GM19328 (cell line): Measurements from ENCODE around the gene GJD4.

Source experiments
- ATAC-seq: cut with Tn5 transposase; IDR thresholded peaks from one replicate; pipeline ENCODE4 v1.9.1; 2021; ENCODE audit warnings: mild to moderate bottlenecking, moderate library complexity; ENCODE audit not compliant: unreplicated experiment

Gene GJD4

GRCh38 chr10:35578618-35578956 lies 26.6 kb upstream of the GJD4 start:
- no peak for ATAC-seq

- ATAC-seq: no peak
Measured at GRCh38 chr10:35579116-35579515, 26.0 kb upstream of the GJD4 start.

GRCh38 chr10:35579726-35580422 lies 25.3 kb upstream of the GJD4 start:
- no peak for ATAC-seq

GRCh38 chr10:35580423-35580770 lies 24.7 kb upstream of the GJD4 start:
- ATAC-seq: no peak

GRCh38 chr10:35581655-35582054 lies 23.5 kb upstream of the GJD4 start:
- no peak for ATAC-seq

GRCh38 chr10:35584946-35585345 lies 20.2 kb upstream of the GJD4 start:
- ATAC-seq: no peak

GRCh38 chr10:35585356-35585755 lies 19.8 kb upstream of the GJD4 start:
- ATAC-seq: no peak

- no peak for ATAC-seq
Measured at GRCh38 chr10:35585903-35586535, 19.1 kb upstream of the GJD4 start.

GRCh38 chr10:35588836-35589235 lies 16.3 kb upstream of the GJD4 start:
- no peak for ATAC-seq

GRCh38 chr10:35592441-35592840 lies 12.7 kb upstream of the GJD4 start:
- ATAC-seq: no peak

- no peak for ATAC-seq
Measured at GRCh38 chr10:35594115-35595079, 10.7 kb upstream of the GJD4 start.

- ATAC-seq: no peak
Measured at GRCh38 chr10:35595106-35595505, 10.0 kb upstream of the GJD4 start.

GRCh38 chr10:35598379-35598778 lies 6.8 kb upstream of the GJD4 start:
- ATAC-seq: no peak

- ATAC-seq: no peak
Measured at GRCh38 chr10:35600193-35600592, 4.9 kb upstream of the GJD4 start.

GRCh38 chr10:35606430-35606829 lies 1.3 kb downstream of the GJD4 start:
- no peak for ATAC-seq

GRCh38 chr10:35607475-35608327 lies 2.6 kb downstream of the GJD4 start:
- ATAC-seq: no peak

- ATAC-seq: no peak
Measured at GRCh38 chr10:35608328-35608672, 3.2 kb downstream of the GJD4 start.

GRCh38 chr10:35611750-35612149 lies 6.6 kb downstream of the GJD4 start:
- ATAC-seq: no peak

- ATAC-seq: no peak
Measured at GRCh38 chr10:35612385-35613106, 7.4 kb downstream of the GJD4 start.

GRCh38 chr10:35613107-35613440 lies 7.9 kb downstream of the GJD4 start:
- no peak for ATAC-seq
